Testis (tissue), 3 donors: ENCODE data around the gene TIMP2. TPM values are rescaled to one million over a fixed set of nuclear protein-coding genes. Genes with fewer than 3 reads are reported as not detected.

Source experiments
- DNase-seq: peaks from one replicate; pipeline ENCODE4 v3.0.0-alpha.2; 2019
- H3K27ac ChIP-seq, 2 donors: fragments of 200-600 bp; sonication (generic); one replicate each; pipeline ENCODE4 v1.5.1; 2019
- H3K27me3 ChIP-seq: fragments of 200-600 bp; sonication (generic); one replicate; pipeline ENCODE4 v1.5.1; 2019
- H3K36me3 ChIP-seq: fragments of 200-600 bp; sonication (generic); one replicate; pipeline ENCODE4 v1.5.1; 2017; ENCODE audit warnings: low read depth; ENCODE audit errors: missing control alignments
- H3K4me1 ChIP-seq: fragments of 200-600 bp; sonication (generic); one replicate; pipeline ENCODE4 v1.5.1; 2019
- H3K4me3 ChIP-seq, 2 donors: fragments of 200-600 bp; sonication (generic); one replicate each; pipeline ENCODE4 v1.5.1; 2017 to 2019
- H3K9me3 ChIP-seq: fragments of 200-600 bp; sonication (generic); one replicate; pipeline ENCODE4 v1.5.1; 2017
- CTCF ChIP-seq, 3 experiments: fragments of 450-650 bp in 2 of 3; fragments of 200-600 bp in 1 of 3; sonication (generic) in 1 of 3; IDR thresholded peaks; one replicate each; pipeline ENCODE4 v1.5.1; 2016 to 2019; ENCODE audit warnings: antibody characterized with exemption in 3 of 3, mild to moderate bottlenecking in 2 of 3, moderate library complexity in 1 of 3
- POLR2A ChIP-seq: fragments of 450-650 bp; IDR thresholded peaks from one replicate; pipeline ENCODE4 v1.6.1; 2017; ENCODE audit warnings: antibody characterized with exemption, mild to moderate bottlenecking, moderate library complexity
- WGBS, 2 donors: methylation state at CpG; one replicate each; pipeline ENCODE4 v1.1.5; 2018; 5-methylcytosine and 5-hydroxymethylcytosine counted together
- intact Hi-C: fragments of 100-400 bp; cut with DNase I; formaldehyde crosslinking; loops from one replicate; pipeline ENCODE4 v1.15.1; 2023; ENCODE audit warnings: low total_unique reads
- polyA plus RNA-seq: library from polyadenylated mRNA; stranded (reverse); fragments of 350-450 nt; fragmentation: Illumina TruSeq; extraction: RNeasy Lipid Tissue Mini Kit (QIAGEN cat#74804); gene quantifications from one replicate; pipeline ENCODE4 v1.2.3, GENCODE V29; 2014; ENCODE audit warnings: low read depth, low replicate concordance; ENCODE audit not compliant: insufficient read depth
- total RNA-seq, 2 donors: library from RNA; depleted of rRNA; stranded (reverse); fragments of >200 nt; gene quantifications; one replicate each; pipeline ENCODE4 v1.2.3, GENCODE V29; 2016

The TIMP2 gene
- total and polyA plus RNA-seq, 3 donors from 2014 or later = 262 to 482 (median 465) TPM

GRCh38 chr17:78818152-78818846, 106.9 kb downstream of the TIMP2 start:
- DNase-seq = no peak
- Histone ChIP-seq H3K27ac (no peak overlapping the region), H3K4me1 (no peaks in the 10 kb centered on the region), H3K4me3 (no peak overlapping the region), H3K36me3 (no peaks in the 10 kb centered on the region), H3K27me3 (no peaks in the 10 kb centered on the region), H3K9me3 (no peaks in the 10 kb centered on the region)
- 85 to 87% methylated on average over 18 to 19 of the region's 19 CpGs for WGBS, 2 donors
- intact Hi-C loops = no loop called here
- no peak for TF ChIP-seq CTCF (IDR thresholded peaks at IDR 0.05)
- no peak for TF ChIP-seq POLR2A

- Histone ChIP-seq H3K27me3 (no peaks in the 10 kb centered on the region), H3K36me3 (no peaks in the 10 kb centered on the region), H3K4me1 (no peaks in the 10 kb centered on the region), H3K4me3 (no peak overlapping the region), H3K9me3 (no peaks in the 10 kb centered on the region), H3K27ac (no peak overlapping the region)
- no peak for DNase-seq
- 90 to 92% methylated on average over 6 of the region's 6 CpGs for WGBS, 2 donors
- intact Hi-C loops = no loop called here
- no peak for TF ChIP-seq POLR2A
- TF ChIP-seq CTCF (IDR thresholded peaks at IDR 0.05) = no peak
These were observed 108.1 kb downstream of the TIMP2 start for GRCh38 chr17:78817123-78817522.

- Histone ChIP-seq H3K36me3 (no peaks in the 10 kb centered on the region), H3K4me1 (no peaks in the 10 kb centered on the region), H3K27me3 (no peaks in the 10 kb centered on the region), H3K9me3 (no peaks in the 10 kb centered on the region), H3K27ac (no peak overlapping the region), H3K4me3 (no peak overlapping the region)
- intact Hi-C loops = no loop called here
- DNase-seq = no peak
- 83 to 85% methylated on average over 7 of the region's 7 CpGs for WGBS, 2 donors
- TF ChIP-seq POLR2A = no peak
- no peak for TF ChIP-seq CTCF (IDR thresholded peaks at IDR 0.05)
These were observed 109.5 kb downstream of the TIMP2 start for GRCh38 chr17:78815696-78816095.

- no peaks in the 10 kb centered on the region for H3K9me3 ChIP-seq
- DNase-seq = peak; percentile 54
- H3K27me3 ChIP-seq = no peaks in the 10 kb centered on the region
- intact Hi-C loops = no loop called here
- no peaks in the 10 kb centered on the region for H3K4me1 ChIP-seq
- H3K36me3 ChIP-seq = no peaks in the 10 kb centered on the region
- TF ChIP-seq CTCF (IDR thresholded peaks at IDR 0.05) (no peak), POLR2A (no peak)
- no peak overlapping the region for H3K4me3 ChIP-seq
- no peak overlapping the region for H3K27ac ChIP-seq
- WGBS, 2 donors = 30 to 65% methylated on average over 8 of the region's 8 CpGs
These were observed 112.3 kb downstream of the TIMP2 start for GRCh38 chr17:78812855-78813254.

- Histone ChIP-seq H3K4me3 (no peak overlapping the region), H3K27ac (no peak overlapping the region), H3K9me3 (no peaks in the 10 kb centered on the region), H3K4me1 (no peaks in the 10 kb centered on the region), H3K27me3 (no peaks in the 10 kb centered on the region), H3K36me3 (no peaks in the 10 kb centered on the region)
- WGBS, 2 donors = 83 to 85% methylated on average over 3 to 4 of the region's 4 CpGs
- intact Hi-C loops = no loop called here
- no peak for DNase-seq
- TF ChIP-seq POLR2A (no peak), CTCF (IDR thresholded peaks at IDR 0.05) (no peak)
These were observed 117.0 kb downstream of the TIMP2 start for GRCh38 chr17:78808163-78808562.
